OCI-LY7 (cell line): ENCODE data around the gene SLC6A18.

ENCODE experiments used
- CTCF ChIP-seq: fragments of 200-600 bp; sonication (generic); conservative IDR thresholded peaks from 2 replicates; pipeline ENCODE4 v1.5.1; 2014; ENCODE audit warnings: mild to moderate bottlenecking, antibody characterized with exemption, low read length, moderate library complexity, mixed read lengths
- EZH2phosphoT487 ChIP-seq: fragments of 200-600 bp; sonication (generic); IDR thresholded peaks from 2 replicates; pipeline ENCODE4 v1.6.1; 2018; ENCODE audit warnings: low read depth, borderline replicate concordance, mild to moderate bottlenecking, mixed run types, antibody characterized with exemption, low read length, moderate library complexity, mixed read lengths

GRCh38 chr5:1184163-1184470 is 41.1 kb upstream of the SLC6A18 start:
- TF ChIP-seq CTCF (no peak), EZH2phosphoT487 (no peak)
